ENCODE results near the gene IFNAR1. TPM values are rescaled to one million over a fixed set of nuclear protein-coding genes. Genes with fewer than 3 reads are reported as not detected.

IFNAR1 gene
- total and polyA plus RNA-seq, 2 donors (not counting 1 experiment from before 2014, with no cell fraction given): 14.8 to 55.7 TPM

- H3K27me3 ChIP-seq (replicated peaks in 1 of 4; ENCODE audit: control extremely low read depth in 1 of 4, control insufficient read depth in 3 of 4, insufficient read depth in 4 of 4, low read length in 3 of 4): no peaks in the 10 kb centered on the region
- CTCF ChIA-PET: interaction anchor here (1.0 to 2.0 kb wide), 7 partner anchors 14 to 144 kb away, joined by 3 to 8 read pairs (median 5); no protein-coding TSS in a partner anchor
- H3K9me3 ChIP-seq (ENCODE audit: control extremely low read depth in 1 of 3, control insufficient read depth in 2 of 3, insufficient read depth in 1 of 3, low read length in 2 of 3): no peaks in the 10 kb centered on the region
- H3K9ac ChIP-seq (ENCODE audit: low read length): peak overlapping the region; percentile 15
- H3K9me3 Mint-ChIP-seq (ENCODE audit: insufficient read depth): no peaks in the 10 kb centered on the region
- POLR2A ChIA-PET: interaction anchor here (0.6 to 1.8 kb wide), 6 partner anchors 12 to 61 kb away, joined by 3 to 5 read pairs (median 4); partner anchors contain the start of gene IFNAR1
- H3K27ac ChIP-seq (ENCODE audit: low read length in 2 of 2): peak overlapping the region; percentile 45 to 73
- peaks cover 70 to 79% of the 10 kb centered on the region in 2 donors for H3K4me1 ChIP-seq (ENCODE audit: control insufficient read depth in 2 of 2, insufficient read depth in 2 of 2, low read length in 2 of 2)
- no peaks in the 10 kb centered on the region for H4K20me1 ChIP-seq (ENCODE audit: control insufficient read depth, insufficient read depth, low read length, poor library complexity, severe bottlenecking)
- TF ChIP-seq EZH2 (IDR thresholded peaks at IDR 0.05; ENCODE audit: borderline replicate concordance, insufficient read depth, low read depth, low read length, poor library complexity, severe bottlenecking) (no peak), CTCF (IDR thresholded peaks at IDR 0.05) (no peak)
- H3K4me1 Mint-ChIP-seq: peaks cover 74% of the 10 kb centered on the region
- peak overlapping the region; percentile 90 for H3K27ac Mint-ChIP-seq
- H3K79me2 ChIP-seq (ENCODE audit: control insufficient read depth, insufficient read depth, low read length): peaks cover 7% of the 10 kb centered on the region
- H2AFZ ChIP-seq (ENCODE audit: insufficient read depth, low read depth, low read length, poor library complexity, severe bottlenecking): peak overlapping the region; percentile 3
- no peaks in the 10 kb centered on the region for H3K27me3 Mint-ChIP-seq
- DNase-seq: peak; percentile 59
- peak overlapping the region; percentile 76 for H3K4me3 Mint-ChIP-seq
- peaks cover 0 to 2% of the 10 kb centered on the region in 2 experiments for H3K36me3 ChIP-seq (replicated peaks in 1 of 2; ENCODE audit: control extremely low read depth in 1 of 2, control insufficient read depth in 1 of 2, extremely low read depth in 1 of 2, insufficient read depth in 2 of 2, low read length in 1 of 2)
- intact Hi-C loops (cut with micrococcal nuclease): no loop called here
- 47% methylated on average over 6 of the region's 10 CpGs for WGBS (ENCODE audit: insufficient coverage)
- peak overlapping the region; percentile 59 for H3K4me2 ChIP-seq (replicated peaks; ENCODE audit: low read depth, low read length, poor library complexity, severe bottlenecking)
- ATAC-seq (ENCODE audit: low read depth): no peak
- H3K4me3 ChIP-seq (ENCODE audit: control extremely low read depth in 1 of 5, extremely low read depth in 1 of 5, insufficient read depth in 1 of 5, low read depth in 2 of 5, low read length in 4 of 5): peak overlapping the region in 1 of 5 experiments; percentile 5
Observed at GRCh38 chr21:33300701-33301631, 23.8 kb upstream of the IFNAR1 start.
